ENCODE results near the gene CPM.

DNA sequence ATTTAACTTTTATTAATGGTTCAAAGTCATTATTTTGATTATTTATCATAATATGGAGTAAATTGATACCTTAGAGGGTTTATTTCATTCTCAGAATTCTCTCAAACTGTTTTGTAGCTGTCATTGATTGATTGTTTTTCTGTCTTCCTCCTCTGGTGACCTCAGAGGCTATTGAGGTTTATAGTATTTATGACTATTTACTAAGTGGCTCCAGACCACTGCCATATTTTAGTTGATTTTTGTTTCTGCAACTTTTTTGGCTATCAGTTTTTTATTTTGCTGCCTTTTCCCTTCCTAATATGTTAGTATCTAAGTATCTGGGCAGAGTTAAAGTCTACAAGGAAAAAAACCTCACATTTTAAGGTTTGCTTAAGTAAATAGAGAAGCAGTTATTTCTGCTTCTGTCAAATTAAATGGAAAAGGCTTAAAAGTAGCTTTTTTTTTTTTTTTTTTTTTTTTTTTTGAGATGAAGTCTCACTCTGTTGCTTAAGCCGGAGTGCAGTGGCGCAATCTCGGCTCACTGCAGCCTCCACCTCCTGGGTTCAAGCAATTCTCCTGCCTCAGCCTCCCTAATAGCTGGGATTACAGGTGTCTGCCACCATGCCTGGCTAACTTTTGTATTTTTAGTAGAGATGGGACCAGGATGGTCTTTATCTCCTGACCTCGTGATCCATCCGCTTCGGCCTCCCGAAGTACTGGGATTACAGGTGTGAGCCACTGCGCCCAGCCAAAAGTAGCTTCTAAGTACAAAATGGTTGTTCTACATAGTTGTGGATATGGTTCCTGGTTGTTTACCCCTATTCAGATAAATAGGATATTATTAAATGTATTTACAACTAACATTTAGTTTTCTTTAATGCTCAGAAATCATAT lies 116.8 kb downstream of the CPM start:
- no peak for TF ChIP-seq CTCF (IDR thresholded peaks at IDR 0.05 in 8 of 11, conservative IDR thresholded peaks at IDR 0.05 in 3 of 11)
- TF ChIP-seq POLR2A (IDR thresholded peaks at IDR 0.05), result no peak
